Heart left ventricle (tissue), 16 donors: ENCODE data around the gene PFKFB4. TPM values are rescaled to one million over a fixed set of nuclear protein-coding genes. Genes with fewer than 3 reads are reported as not detected.

Experiments
- ATAC-seq, 4 donors: fragments of 200-7000 bp; cut with Tn5 transposase; one replicate each; pipeline ENCODE4 v1.9.1; 2020 to 2022; ENCODE audit warnings: moderate library complexity in 4 of 4, mild to moderate bottlenecking in 3 of 4, moderate number of reproducible peaks in 1 of 4
- DNase-seq, 5 donors: peaks; one replicate each; pipeline ENCODE4 v3.0.0-alpha.2; 2020
- H3K27ac ChIP-seq, 12 donors: fragments of 200-600 bp; sonication (generic) in 4 of 12; one replicate each; pipeline versions ENCODE4 v1.5.0 to v1.8.0; 2016 to 2022; ENCODE audit warnings: mild to moderate bottlenecking in 2 of 12
- H3K27me3 ChIP-seq, 9 donors: fragments of 200-600 bp; sonication (generic) in 2 of 9; one replicate each; pipeline versions ENCODE4 v1.5.1 to v1.8.0; 2016 to 2022; ENCODE audit warnings: mild to moderate bottlenecking in 3 of 9
- H3K36me3 ChIP-seq, 9 donors: fragments of 200-600 bp; sonication (generic) in 2 of 9; one replicate each; pipeline versions ENCODE4 v1.5.0 to v1.8.0; 2018 to 2022; ENCODE audit warnings: mild to moderate bottlenecking in 2 of 9
- H3K4me1 ChIP-seq, 12 donors: fragments of 200-600 bp; sonication (generic) in 4 of 12; one replicate each; pipeline versions ENCODE4 v1.5.0 to v1.8.0; 2016 to 2022; ENCODE audit warnings: mild to moderate bottlenecking in 3 of 12
- H3K4me3 ChIP-seq, 12 donors: fragments of 200-600 bp; sonication (generic) in 4 of 12; one replicate each; pipeline versions ENCODE4 v1.5.0 to v1.8.0; 2017 to 2022; ENCODE audit warnings: mild to moderate bottlenecking in 9 of 12, moderate library complexity in 4 of 12
- H3K9me3 ChIP-seq, 12 donors: fragments of 200-600 bp; sonication (generic) in 4 of 12; one replicate each; pipeline versions ENCODE4 v1.5.0 to v1.8.0; 2016 to 2022; ENCODE audit warnings: mild to moderate bottlenecking in 1 of 12
- POLR2A ChIP-seq, 2 donors: fragments of 450-650 bp; IDR thresholded peaks; one replicate each; pipeline ENCODE4 v1.6.1; 2017; ENCODE audit warnings: antibody characterized with exemption in 2 of 2, mild to moderate bottlenecking in 2 of 2, moderate library complexity in 2 of 2
- WGBS, 4 donors: extraction: QIAGEN DNeasy Blood & Tissue Kit in 2 of 4; methylation state at CpG; one replicate each; pipeline versions ENCODE4 v1.1.5 to v1.1.7; 2013 to 2018; 5-methylcytosine and 5-hydroxymethylcytosine counted together
- intact Hi-C, 10 donors: fragments of 100-400 bp; cut with DNase I; formaldehyde crosslinking; loops; one replicate each; pipeline versions ENCODE4 v1.11.1 to v1.14.2; 2022
- polyA plus RNA-seq, 2 donors: library from polyadenylated mRNA; stranded (reverse); fragments of 200-250 nt; gene quantifications; one replicate each; pipeline ENCODE4 v1.2.3, GENCODE V29; 2013
- total RNA-seq, 9 donors: library from RNA; depleted of rRNA in 2 of 9; stranded (reverse); fragments of >200 nt in 2 of 9; fragmentation: NEBNext Ultra II Directional in 3 of 9; extraction: Animal tissue kit (Norgen Biotek cat#: 25700) in 3 of 9; gene quantifications; one replicate each; pipeline versions ENCODE4 v1.1.0 to v1.2.4, GENCODE V29; 2016 to 2023
- TF ChIP-seq, protein P1 (sequence below), 12 donors: fragments of 200-600 bp; sonication (generic) in 4 of 12; IDR thresholded peaks; one replicate each; pipeline versions ENCODE4 v1.5.0 to v1.8.0; 2018 to 2022; ENCODE audit warnings: antibody characterized with exemption in 12 of 12, mild to moderate bottlenecking in 5 of 12
- donor health status: ischemic (EF 13 %, LVEDD 7.1; RV severe dilation, severe dysfunction).
- donor health status: healthy with polysubstance abuse.
- donor health status: DM: no; HTN: yes; CAD: no.
- donor health status: DM: no; HTN: no; CAD: no.
- donor health status: ischemic (EF 25% LVEDD 6.9; RV normal size, moderate dysfunction).
- donor health status: ischemic (EF 25% LVEDD 5.7; RV mildly dilated, moderate dysfunction).
- donor health status: healthy.
- donor health status: DM: yes; HTN: yes; CAD: no.
- donor health status: ischemic (EF 35%, LVEDD 5.7; RV mildly dilated, moderate dysfunction).
- donor health status: nonischemic (EF 11% LVEDD 7.7; RV severe dilation, severe dysfunction).
- donor health status: DM: yes; HTN: yes; CAD: no.
- donor health status: PGD.
- donor health status: ischemic (EF 29% LVEDD 5.4; RV normal size, mild dysfunction).
- donor health status: nonischemic (EF 23%, LVEDD 6.1; RV moderate dilation, normal function).

PFKFB4 gene
- total and polyA plus RNA-seq, 11 donors: 0.44 to 9.1 (median 1.2) TPM

DNA sequence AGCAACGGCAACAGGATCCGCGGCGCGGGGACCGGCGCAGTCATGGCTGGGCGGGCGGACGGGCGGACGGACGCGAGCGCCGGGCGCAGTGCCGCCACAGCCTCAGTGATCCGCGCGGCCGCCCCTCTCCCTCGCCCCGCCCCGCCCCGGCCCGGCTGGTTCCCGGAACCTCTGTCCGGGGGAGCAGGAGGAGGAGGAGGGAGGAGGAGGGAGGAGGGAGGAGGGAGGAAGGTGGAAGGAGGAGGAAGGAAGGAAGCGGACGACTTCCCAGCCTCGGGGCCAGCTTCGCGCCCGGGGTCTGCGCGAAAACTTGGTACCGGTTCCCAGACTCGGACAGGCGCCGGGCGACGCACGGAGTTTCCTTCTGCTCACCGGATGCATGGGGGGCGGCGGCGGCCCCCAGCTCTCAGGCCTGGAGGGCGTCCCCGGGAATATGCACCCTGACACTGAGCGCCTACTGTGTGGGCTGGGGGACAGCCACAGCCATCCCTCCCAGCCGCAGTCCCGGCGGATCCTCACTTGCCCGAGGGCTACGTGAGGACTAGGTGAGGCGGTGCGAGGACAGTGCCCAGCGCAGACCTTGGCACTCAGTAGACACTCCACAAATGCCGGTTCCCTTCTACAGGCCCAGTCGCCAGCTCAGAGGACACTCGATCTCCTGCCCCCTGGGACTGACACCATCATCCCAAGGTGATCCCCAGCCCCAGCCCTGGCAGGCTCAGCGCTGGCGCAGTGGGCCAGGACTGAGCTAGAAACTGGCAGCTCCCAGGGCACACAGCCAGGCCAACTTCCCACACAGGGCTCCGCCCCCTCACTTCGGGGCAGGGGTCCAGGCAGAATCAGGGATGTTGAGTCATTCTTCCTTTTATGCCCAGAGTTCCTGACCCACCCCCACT is 52.3 kb downstream of the PFKFB4 start, which contains the start of gene SHISA5:
SHISA5 (minus strand) TSS at position 124 of the 896 bp plus-strand sequence; CDS start at position 44, 80 bp downstream.
- TF ChIP-seq, protein P1, sequence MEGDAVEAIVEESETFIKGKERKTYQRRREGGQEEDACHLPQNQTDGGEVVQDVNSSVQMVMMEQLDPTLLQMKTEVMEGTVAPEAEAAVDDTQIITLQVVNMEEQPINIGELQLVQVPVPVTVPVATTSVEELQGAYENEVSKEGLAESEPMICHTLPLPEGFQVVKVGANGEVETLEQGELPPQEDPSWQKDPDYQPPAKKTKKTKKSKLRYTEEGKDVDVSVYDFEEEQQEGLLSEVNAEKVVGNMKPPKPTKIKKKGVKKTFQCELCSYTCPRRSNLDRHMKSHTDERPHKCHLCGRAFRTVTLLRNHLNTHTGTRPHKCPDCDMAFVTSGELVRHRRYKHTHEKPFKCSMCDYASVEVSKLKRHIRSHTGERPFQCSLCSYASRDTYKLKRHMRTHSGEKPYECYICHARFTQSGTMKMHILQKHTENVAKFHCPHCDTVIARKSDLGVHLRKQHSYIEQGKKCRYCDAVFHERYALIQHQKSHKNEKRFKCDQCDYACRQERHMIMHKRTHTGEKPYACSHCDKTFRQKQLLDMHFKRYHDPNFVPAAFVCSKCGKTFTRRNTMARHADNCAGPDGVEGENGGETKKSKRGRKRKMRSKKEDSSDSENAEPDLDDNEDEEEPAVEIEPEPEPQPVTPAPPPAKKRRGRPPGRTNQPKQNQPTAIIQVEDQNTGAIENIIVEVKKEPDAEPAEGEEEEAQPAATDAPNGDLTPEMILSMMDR (IDR thresholded peaks at IDR 0.05): no peak
- peak in 1 of 2 donors; percentile 55 for TF ChIP-seq POLR2A (IDR thresholded peaks at IDR 0.05)
- intact Hi-C loops: loop anchor here in 8 of 10 donors (1.0 to 5.0 kb wide), 5 partner anchors 31 to 43 kb away; a partner anchor contains a TSS
- DNase-seq (peak; percentile 86 to 92 (median 89)), ATAC-seq (peak; percentile 68 to 91 (median 87))
- H3K4me1 ChIP-seq: peaks cover 6 to 37% (median 27%) of the 10 kb centered on the region in 12 donors
- peak within 1 kb of the TSS; percentile 82 to 98 (median 96) for H3K27ac ChIP-seq
- H3K4me3 ChIP-seq: peak within 1 kb of the TSS; percentile 47 to 86 (median 74)
- H3K36me3 ChIP-seq: peaks cover 0 to 16% (median 3%) of the 10 kb centered on the region in 9 donors
- no peaks in the 10 kb centered on the region for H3K9me3 ChIP-seq
- 2 to 4% (median 2%) methylated on average over 40 to 66 of the region's 66 CpGs for WGBS, 4 donors
- no peaks in the 10 kb centered on the region for H3K27me3 ChIP-seq

DNA sequence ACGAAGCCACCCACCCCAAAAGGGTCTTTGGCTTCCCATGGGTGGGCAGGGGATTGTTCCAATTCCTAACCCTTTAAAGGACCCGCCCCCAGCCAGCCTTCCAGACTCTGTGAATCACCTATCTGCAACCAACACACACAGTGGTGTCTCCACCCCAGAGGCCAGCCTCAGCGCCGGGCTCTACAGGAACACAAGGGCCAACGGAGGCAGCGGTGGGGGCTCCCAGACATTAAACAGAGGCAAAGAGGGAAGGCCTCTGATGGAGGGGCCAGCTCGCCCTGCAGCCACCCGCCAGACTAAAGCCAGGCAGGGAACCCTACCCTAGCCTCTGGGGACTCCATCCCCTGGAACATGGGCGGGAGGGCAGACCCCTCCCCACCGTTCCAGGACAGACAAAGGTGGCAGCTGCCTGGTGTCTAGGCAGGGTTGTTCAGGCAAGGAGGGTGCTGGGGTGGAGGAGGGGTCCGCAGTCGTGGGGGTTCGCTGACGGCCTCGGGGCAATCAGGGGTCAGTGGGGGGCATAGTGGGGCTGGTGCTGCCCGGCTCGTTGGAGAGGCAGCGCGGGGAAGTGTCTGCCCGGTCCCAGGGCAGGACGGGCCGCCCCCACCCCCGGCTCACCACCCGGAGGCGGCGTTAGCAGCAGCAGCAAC is 53.1 kb downstream of the PFKFB4 start:
- no peaks in the 10 kb centered on the region for H3K27me3 ChIP-seq
- peak overlapping the region; percentile 47 to 86 (median 74) for H3K4me3 ChIP-seq
- intact Hi-C loops: loop anchor here in 8 of 10 donors (1.0 to 5.0 kb wide), 5 partner anchors 31 to 44 kb away; a partner anchor contains a TSS
- H3K27ac ChIP-seq: peak overlapping the region; percentile 82 to 98 (median 96)
- no peaks in the 10 kb centered on the region for H3K9me3 ChIP-seq
- H3K4me1 ChIP-seq: peaks cover 6 to 37% (median 27%) of the 10 kb centered on the region in 12 donors
- WGBS, 4 donors: 11 to 43% (median 22%) methylated on average over 5 to 26 of the region's 26 CpGs
- DNase-seq (peak; percentile 33 to 72 (median 59)), ATAC-seq (peak; percentile 12 to 64 (median 42))
- peaks cover 0 to 24% (median 8%) of the 10 kb centered on the region in 9 donors for H3K36me3 ChIP-seq
- TF ChIP-seq POLR2A (IDR thresholded peaks at IDR 0.05): no peak
- TF ChIP-seq, protein P1 (IDR thresholded peaks at IDR 0.05): no peak

DNA sequence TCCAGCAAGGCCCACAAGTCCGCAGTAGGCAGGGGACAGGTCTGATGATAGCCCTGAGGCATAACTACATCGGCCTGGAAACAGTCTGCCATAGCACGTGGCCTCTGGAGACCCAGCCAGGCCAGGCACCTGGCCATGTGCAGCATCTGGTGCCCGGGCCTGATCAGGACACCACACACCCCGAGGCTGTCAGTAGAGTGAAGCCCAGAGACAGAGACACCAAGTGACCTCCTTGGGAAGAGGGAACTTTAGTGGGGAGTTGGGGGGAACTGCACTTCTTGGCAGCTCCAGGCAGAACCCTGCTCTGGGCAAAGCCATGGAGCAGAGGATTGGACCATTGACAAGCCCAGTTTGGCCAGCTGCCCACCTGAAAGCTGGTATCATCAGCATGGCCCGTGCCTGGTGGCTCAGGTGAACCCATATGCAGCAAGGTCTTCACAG is 53.9 kb downstream of the PFKFB4 start:
- peak overlapping the region in 10 of 12 donors; percentile 47 to 86 (median 76) for H3K4me3 ChIP-seq
- peaks cover 0 to 3% (median 0%) of the 10 kb centered on the region in 12 donors for H3K9me3 ChIP-seq
- 24 to 43% (median 33%) methylated on average over 4 to 6 of the region's 6 CpGs for WGBS, 4 donors
- no peaks in the 10 kb centered on the region for H3K27me3 ChIP-seq
- peak in 3 of 5 donors; percentile 35 to 68 (median 40) for DNase-seq
- TF ChIP-seq, protein P1 (IDR thresholded peaks at IDR 0.05): no peak
- no peak for TF ChIP-seq POLR2A (IDR thresholded peaks at IDR 0.05)
- ATAC-seq: peak; percentile 14 to 62 (median 44)
- peak overlapping the region in 11 of 12 donors; percentile 82 to 98 (median 96) for H3K27ac ChIP-seq
- intact Hi-C loops: loop anchor here in 6 of 10 donors (2.0 to 5.0 kb wide), 3 partner anchors 30 to 45 kb away; a partner anchor contains a TSS
- H3K36me3 ChIP-seq: peaks cover 0 to 32% (median 10%) of the 10 kb centered on the region in 9 donors
- peaks cover 6 to 37% (median 27%) of the 10 kb centered on the region in 12 donors for H3K4me1 ChIP-seq
